ENCODE data around the gene BPIFB2. TPM values are rescaled to one million over a fixed set of nuclear protein-coding genes. Genes with fewer than 3 reads are reported as not detected.
A peak's percentile ranks its signal among the peaks of the same experiment; 100 is the strongest.

Gene BPIFB2
- total RNA-seq, 4 donors from 2014 or later, result not detected

GRCh38 chr20:32999603-33000250 is 7.8 kb upstream of the BPIFB2 start:
- H3K27me3 ChIP-seq, result no peaks in the 10 kb centered on the region
- H3K9me3 ChIP-seq, result no peaks in the 10 kb centered on the region
- DNase-seq, result no peak
- H3K27ac ChIP-seq, result no peak overlapping the region
- no peaks in the 10 kb centered on the region for H3K4me1 ChIP-seq
- no peak overlapping the region for H3K4me3 ChIP-seq
- H3K36me3 ChIP-seq, result no peaks in the 10 kb centered on the region
- no peak for TF ChIP-seq POLR2A (IDR thresholded peaks at IDR 0.05)
- TF ChIP-seq, protein P1, sequence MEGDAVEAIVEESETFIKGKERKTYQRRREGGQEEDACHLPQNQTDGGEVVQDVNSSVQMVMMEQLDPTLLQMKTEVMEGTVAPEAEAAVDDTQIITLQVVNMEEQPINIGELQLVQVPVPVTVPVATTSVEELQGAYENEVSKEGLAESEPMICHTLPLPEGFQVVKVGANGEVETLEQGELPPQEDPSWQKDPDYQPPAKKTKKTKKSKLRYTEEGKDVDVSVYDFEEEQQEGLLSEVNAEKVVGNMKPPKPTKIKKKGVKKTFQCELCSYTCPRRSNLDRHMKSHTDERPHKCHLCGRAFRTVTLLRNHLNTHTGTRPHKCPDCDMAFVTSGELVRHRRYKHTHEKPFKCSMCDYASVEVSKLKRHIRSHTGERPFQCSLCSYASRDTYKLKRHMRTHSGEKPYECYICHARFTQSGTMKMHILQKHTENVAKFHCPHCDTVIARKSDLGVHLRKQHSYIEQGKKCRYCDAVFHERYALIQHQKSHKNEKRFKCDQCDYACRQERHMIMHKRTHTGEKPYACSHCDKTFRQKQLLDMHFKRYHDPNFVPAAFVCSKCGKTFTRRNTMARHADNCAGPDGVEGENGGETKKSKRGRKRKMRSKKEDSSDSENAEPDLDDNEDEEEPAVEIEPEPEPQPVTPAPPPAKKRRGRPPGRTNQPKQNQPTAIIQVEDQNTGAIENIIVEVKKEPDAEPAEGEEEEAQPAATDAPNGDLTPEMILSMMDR (IDR thresholded peaks at IDR 0.05), result no peak

- peak in 1 of 3 donors; percentile 25 for DNase-seq
- TF ChIP-seq, protein P1 (IDR thresholded peaks at IDR 0.05), result no peak
- TF ChIP-seq POLR2A (IDR thresholded peaks at IDR 0.05), result no peak
- Histone ChIP-seq H3K36me3 (no peaks in the 10 kb centered on the region), H3K9me3 (no peaks in the 10 kb centered on the region), H3K27ac (no peak overlapping the region), H3K4me3 (no peak overlapping the region), H3K4me1 (no peaks in the 10 kb centered on the region), H3K27me3 (no peaks in the 10 kb centered on the region)
Measured at GRCh38 chr20:33000802-33001466, 6.6 kb upstream of the BPIFB2 start.

DNA sequence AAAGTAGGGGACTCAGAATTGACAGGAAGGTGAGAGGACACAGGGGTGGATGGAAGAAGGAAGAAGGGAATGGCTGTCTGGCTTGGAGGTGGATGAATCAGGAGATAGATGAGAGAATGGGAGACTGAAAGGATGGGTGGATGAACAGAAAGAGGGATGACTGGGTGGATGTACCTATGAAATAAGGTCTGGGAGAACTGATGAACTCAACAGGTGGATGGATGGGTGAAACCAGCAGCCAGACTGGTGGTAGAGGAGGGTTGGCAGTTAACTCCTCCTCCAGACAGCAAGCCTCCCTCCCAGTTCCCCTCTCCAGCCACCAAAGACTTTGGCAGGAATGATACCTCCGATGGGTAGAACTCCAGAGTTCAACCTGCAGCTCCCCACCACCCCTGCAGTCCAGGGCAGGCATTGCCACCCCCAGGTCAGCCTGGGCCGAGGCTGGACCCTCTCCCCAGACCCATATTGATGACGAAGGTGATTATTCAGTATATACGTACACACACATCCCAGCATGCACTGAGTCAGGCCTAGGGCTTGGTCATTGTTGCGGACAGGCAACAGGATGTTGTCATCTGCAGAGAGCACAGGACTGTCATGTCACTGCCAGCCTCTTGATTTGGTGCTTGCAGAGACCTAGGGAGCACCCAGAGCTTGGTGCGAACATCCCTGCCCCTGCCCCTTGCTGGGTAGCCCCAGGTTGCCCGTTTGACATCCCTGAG is 5.3 kb upstream of the BPIFB2 start:
- Histone ChIP-seq H3K4me1 (no peaks in the 10 kb centered on the region), H3K27ac (no peak overlapping the region), H3K4me3 (no peak overlapping the region), H3K36me3 (no peaks in the 10 kb centered on the region), H3K27me3 (no peaks in the 10 kb centered on the region), H3K9me3 (no peaks in the 10 kb centered on the region)
- no peak for TF ChIP-seq POLR2A (IDR thresholded peaks at IDR 0.05)
- peak in 1 of 3 donors; percentile 33 for DNase-seq

DNA sequence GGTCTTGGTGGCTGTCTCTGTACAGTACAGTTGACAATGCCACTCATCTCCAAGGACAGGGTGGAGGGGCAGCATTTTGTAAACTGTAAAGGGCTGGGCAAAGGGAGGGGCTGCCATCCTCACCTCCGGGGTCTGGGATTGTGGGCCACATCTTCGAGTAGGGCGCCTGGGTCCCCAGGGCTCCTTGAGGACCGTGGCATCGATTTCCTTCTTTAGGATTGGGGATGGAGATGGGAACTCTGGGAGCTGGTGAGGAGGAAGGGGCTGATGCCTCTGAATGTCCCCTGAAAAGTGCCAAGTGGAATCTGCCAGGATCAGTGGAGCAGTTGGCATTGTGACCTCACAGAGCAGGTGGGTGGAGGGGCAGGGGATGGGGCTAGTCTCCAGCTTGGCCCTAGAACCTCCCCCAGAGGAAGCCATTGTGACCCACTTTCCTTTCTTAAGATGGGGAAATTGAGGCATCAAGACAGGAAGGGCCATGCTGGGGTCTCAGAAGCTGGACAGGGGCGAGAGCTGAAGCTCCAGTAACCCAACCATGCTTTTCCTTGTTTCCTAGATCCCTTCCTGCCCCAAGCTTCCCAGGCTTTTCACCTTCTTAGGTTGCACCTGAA is 3.3 kb upstream of the BPIFB2 start, which contains the start of gene SUN5:
TSS of gene SUN5 (minus strand) at position 293 of the 611 bp plus-strand sequence. CDS start at position 200, 93 bp downstream.
- no peaks in the 10 kb centered on the region for H3K9me3 ChIP-seq
- DNase-seq, result peak in 1 of 3 donors; percentile 30
- H3K27ac ChIP-seq, result no peak within 1 kb of the TSS
- H3K4me1 ChIP-seq, result no peaks in the 10 kb centered on the region
- H3K36me3 ChIP-seq, result no peaks in the 10 kb centered on the region
- H3K27me3 ChIP-seq, result no peaks in the 10 kb centered on the region
- TF ChIP-seq, protein P1 (IDR thresholded peaks at IDR 0.05), result no peak
- TF ChIP-seq POLR2A (IDR thresholded peaks at IDR 0.05), result no peak
- H3K4me3 ChIP-seq, result no peak within 1 kb of the TSS

DNA sequence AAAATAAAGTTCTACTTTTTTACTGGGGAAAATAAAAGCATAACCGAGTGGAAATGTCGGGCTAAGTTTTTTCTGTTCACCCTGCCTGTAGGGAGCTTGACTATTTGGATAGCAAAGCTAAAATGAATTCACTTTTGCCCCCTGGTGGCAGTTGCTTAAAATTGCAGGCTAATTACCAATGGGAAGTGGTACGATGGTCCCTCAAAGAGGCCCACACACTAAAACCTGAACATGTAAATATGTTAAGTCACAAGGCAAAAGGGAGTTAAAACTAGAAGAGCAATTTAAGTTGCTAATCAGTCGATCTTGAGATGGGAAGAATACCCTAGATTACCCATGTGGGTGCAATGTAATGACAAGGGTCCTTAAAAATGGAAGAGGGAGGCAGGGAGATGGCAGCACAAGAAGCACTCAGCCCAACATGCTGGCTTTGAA is 2.4 kb upstream of the BPIFB2 start:
- Histone ChIP-seq H3K36me3 (no peaks in the 10 kb centered on the region), H3K9me3 (no peaks in the 10 kb centered on the region), H3K4me1 (no peaks in the 10 kb centered on the region), H3K27me3 (no peaks in the 10 kb centered on the region), H3K4me3 (no peak overlapping the region), H3K27ac (no peak overlapping the region)
- DNase-seq, result no peak
- TF ChIP-seq, protein P1 (IDR thresholded peaks at IDR 0.05), result peak; percentile 22 to 59 (median 39)
- TF ChIP-seq POLR2A (IDR thresholded peaks at IDR 0.05), result no peak
